GM19240 (cell line): ENCODE results near the gene PAX2.
"Not testable (repeated sequence)": the region's sequence is repeated elsewhere in the genome, so short reads cannot be mapped to it uniquely, and the experiment has no call there.

Experiments used
- DNase-seq: peaks from one replicate; pipeline ENCODE4 v3.0.0; 2011; ENCODE audit warnings: low spot score; ENCODE audit not compliant: insufficient read length

The PAX2 gene

GRCh38 chr10:100744987-100745881, at the start of gene PAX2:
TSS of gene PAX2 (plus strand) at chr10:100745582. CDS start at chr10:100746261, 679 bp downstream.
- DNase-seq = no peak

GRCh38 chr10:100696477-100696901, 48.9 kb upstream of the PAX2 start:
- no peak for DNase-seq

- no peak for DNase-seq
Observed at GRCh38 chr10:100697070-100697469, 48.3 kb upstream of the PAX2 start.

GRCh38 chr10:100697631-100698030, 47.8 kb upstream of the PAX2 start:
- no peak for DNase-seq

DNA sequence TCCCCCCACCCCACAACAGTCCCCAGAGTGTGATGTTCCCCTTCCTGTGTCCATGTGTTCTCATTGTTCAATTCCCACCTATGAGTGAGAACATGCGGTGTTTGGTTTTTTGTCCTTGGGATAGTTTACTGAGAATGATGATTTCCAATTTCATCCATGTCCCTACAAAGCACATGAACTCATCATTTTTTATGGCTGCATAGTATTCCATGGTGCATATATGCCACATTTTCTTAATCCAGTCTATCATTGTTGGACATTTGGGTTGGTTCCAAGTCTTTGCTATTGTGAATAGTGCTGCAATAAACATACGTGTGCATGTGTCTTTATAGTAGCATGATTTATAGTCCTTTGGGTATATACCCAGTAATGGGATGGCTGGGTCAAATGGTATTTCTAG, 43.7 kb upstream of the PAX2 start:
- DNase-seq = not testable (repeated sequence)

GRCh38 chr10:100705139-100705538, 40.2 kb upstream of the PAX2 start:
- no peak for DNase-seq

GRCh38 chr10:100707261-100707848, 38.0 kb upstream of the PAX2 start:
- DNase-seq = no peak

DNA sequence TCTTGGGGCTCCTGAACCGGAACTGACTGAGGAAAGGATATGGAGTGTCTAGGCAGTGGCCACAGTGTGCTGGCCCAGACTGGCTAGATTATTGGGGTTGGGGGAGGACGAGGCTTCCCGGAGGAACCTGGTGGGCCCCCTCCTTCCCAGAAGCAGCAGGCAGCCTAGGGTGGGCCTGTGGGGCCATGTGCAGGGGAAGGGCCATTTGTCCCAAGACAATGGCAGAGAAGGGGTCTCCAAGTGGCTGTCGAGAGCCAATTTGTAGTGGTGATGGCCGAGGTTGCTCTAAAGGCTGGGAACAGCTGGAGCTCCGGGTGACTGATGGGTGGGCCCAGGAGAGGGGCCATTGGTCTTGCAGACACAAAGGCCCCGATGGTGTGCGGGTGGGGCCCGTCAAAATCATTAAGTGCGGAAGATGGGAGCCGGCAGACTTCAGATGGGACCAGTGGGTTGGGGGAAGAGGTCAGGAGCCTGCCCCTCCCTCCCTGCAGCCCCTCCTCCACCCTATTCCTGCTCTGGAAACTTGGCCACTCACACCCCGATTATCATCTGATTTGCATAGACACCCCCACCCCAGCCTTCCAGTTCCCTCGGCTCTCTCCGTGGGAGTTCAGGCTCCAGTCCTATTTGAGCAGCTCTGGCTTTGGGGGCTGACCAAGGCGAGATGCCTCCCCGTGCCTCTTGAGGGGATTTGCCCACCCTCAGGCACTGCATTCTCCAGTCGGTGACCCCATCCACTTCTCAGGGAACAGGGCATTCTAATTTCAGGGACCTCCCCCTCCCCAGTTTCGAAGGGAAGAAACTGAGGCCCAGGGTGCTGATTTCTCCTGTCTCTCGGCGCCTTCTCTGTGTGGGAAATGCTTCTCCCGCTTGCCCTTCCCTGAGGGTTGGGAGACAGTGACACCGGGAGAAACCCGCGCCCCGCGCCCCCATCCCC, 36.0 kb upstream of the PAX2 start:
- DNase-seq = no peak

DNA sequence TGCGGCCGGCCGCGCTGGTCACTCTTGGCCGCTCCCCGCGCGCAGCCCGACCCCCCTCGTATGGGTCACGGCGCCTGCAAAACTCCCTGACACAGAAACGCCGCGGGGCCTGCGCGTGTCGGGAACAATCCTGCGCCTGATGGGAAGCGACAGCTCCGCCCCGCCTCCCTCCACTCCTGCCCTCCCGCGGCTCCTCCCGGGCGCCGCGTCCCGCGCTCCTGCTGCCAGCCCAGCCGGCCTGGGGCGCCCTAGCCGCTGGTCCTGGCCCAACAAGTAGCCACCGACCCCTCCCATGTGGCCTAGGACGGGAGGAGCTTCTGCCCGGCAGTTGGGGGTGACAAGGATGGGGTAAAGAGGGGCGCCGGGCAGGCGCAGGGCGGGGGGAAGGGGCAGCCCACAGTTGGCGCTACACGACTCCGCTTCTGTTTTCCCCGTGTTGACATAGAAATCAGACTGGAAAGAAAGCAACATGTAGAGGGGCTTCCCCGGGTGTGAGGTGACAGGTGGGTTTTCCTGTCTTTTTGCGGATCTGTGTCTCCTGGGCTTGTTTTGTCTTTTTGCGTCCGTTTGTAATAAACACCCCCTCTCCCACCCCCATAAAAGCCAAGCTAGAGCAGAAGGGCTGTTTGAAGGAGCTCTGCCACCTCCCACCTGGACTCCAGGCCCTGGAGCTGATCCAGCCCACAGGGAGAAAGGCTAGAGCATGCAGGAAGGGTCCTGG, 35.1 kb upstream of the PAX2 start:
- DNase-seq = no peak

DNA sequence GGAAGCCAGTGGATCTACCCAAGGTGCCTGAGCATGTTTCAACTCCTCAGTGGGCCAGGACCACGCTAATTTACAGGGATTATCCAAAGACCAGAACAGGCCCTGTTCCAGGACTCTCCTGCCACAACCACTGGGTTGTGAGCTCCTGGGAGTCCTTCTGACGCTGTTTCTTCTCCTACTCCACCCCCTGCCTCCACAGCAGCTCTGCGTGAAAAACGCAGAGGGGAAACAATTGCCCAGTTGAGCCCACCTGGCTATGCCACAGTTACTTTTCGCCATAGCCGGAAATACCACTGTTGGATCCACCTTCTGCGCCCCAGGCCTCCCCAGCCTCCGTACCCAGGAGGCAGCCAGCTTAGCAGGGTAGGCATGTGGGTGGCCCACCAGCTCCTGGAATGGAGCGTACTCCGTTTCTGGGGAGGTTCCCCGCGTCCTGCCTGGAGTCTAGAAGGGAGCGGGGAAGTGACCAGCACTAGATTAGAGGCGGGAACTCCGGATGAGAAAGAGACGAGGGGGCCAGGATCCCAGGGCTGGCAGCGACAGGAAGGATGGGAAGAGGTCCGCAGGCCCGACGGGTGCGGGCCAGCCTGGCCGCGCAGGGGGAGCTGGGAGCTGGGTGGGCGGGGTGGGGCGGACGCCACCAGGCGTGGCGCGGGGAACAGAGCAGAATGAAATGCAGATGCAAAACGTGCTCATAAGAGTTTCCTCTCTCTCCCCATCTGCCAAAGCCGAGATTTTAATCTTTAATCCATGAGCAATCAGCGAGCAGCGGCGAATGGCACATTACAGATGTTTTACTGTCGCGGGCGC, 32.1 kb upstream of the PAX2 start:
- DNase-seq = no peak

GRCh38 chr10:100713859-100714565, 31.4 kb upstream of the PAX2 start:
- no peak for DNase-seq

DNA sequence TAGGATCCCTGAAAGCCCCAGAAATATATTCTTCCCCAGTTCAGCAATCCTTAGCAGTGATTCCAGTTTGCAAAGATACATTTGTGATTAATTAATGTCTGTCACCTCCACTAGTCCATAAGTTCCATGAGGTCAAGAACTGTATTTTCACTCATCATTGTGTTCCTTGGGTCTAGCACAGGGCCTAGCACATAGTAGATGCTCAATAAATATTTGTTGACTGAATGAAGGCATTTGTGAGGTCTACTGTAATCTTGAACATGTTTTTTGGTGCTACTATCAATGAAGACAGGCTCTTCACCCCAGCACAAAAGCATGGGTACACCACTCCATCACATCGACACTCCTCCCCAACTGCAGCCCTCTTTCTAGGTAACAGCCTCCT, 30.8 kb upstream of the PAX2 start:
- no peak for DNase-seq

GRCh38 chr10:100715101-100715444, 30.3 kb upstream of the PAX2 start:
- no peak for DNase-seq

- DNase-seq = no peak
Observed at GRCh38 chr10:100715445-100716385, 29.7 kb upstream of the PAX2 start.

GRCh38 chr10:100717166-100717565, 28.2 kb upstream of the PAX2 start:
- no peak for DNase-seq

DNA sequence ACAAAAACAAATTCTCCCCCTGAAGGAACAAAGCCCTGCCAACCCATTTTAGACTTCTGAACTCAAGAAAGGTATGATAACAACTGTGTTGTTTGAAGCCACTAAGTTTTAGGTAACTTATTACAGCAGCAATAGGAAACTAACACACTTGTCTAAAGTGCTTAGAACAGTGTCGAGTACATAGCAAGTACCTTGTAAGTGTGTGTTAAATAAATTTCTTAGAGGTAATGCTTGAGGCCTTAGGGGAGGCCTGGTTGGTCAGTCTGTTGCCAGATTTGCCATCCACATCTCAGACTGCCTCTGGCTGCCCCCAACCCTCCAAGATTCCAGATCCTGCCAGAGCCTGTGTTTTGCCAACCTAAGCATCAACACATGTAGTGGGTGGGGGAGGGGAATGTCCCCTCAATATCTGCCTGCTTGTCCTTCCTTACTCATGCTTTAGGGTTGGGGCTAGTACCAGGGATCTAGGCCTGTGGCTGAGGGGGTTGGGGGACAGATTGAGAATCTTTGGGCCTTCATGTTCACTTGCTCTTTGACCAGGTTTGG, 27.1 kb upstream of the PAX2 start:
- no peak for DNase-seq

GRCh38 chr10:100723180-100723579, 22.2 kb upstream of the PAX2 start:
- no peak for DNase-seq

- no peak for DNase-seq
Observed at GRCh38 chr10:100723770-100724530, 21.4 kb upstream of the PAX2 start.
